ENCODE measurements around the gene AP5Z1. TPM values are rescaled to one million over a fixed set of nuclear protein-coding genes. Genes with fewer than 3 reads are reported as not detected.

AP5Z1 gene
- total RNA-seq, 3 donors from 2014 or later, result 39.5 to 47.4 (median 45.2) TPM

GRCh38 chr7:4737300-4737699 lies 38.1 kb upstream of the AP5Z1 start:
- DNase-seq, result no peak
- Histone ChIP-seq H3K4me3 (no peak overlapping the region), H3K4me1 (ENCODE audit: low read depth) (peaks cover 10% of the 10 kb centered on the region), H3K9me3 (no peaks in the 10 kb centered on the region), H3K36me3 (ENCODE audit: low read depth) (no peaks in the 10 kb centered on the region)
- TF ChIP-seq CTCF (IDR thresholded peaks at IDR 0.05), result no peak
- ATAC-seq, result no peak
- intact Hi-C loops (cut with DNase I, micrococcal nuclease), result no loop called here

GRCh38 chr7:4738711-4739527 lies 36.5 kb upstream of the AP5Z1 start:
- Histone ChIP-seq H3K36me3 (ENCODE audit: low read depth) (no peaks in the 10 kb centered on the region), H3K9me3 (no peaks in the 10 kb centered on the region), H3K4me1 (ENCODE audit: low read depth) (peaks cover 19% of the 10 kb centered on the region), H3K4me3 (no peak overlapping the region)
- TF ChIP-seq CTCF (IDR thresholded peaks at IDR 0.05), result no peak
- ATAC-seq (no peak), DNase-seq (no peak)
- intact Hi-C loops (cut with DNase I, micrococcal nuclease), result no loop called here

- intact Hi-C loops (cut with DNase I, micrococcal nuclease), result no loop called here
- Histone ChIP-seq H3K9me3 (no peaks in the 10 kb centered on the region), H3K36me3 (ENCODE audit: low read depth) (no peaks in the 10 kb centered on the region), H3K4me3 (no peak overlapping the region), H3K4me1 (ENCODE audit: low read depth) (peaks cover 26% of the 10 kb centered on the region)
- DNase-seq, result no peak
- no peak for ATAC-seq
- TF ChIP-seq CTCF (IDR thresholded peaks at IDR 0.05), result no peak
These were observed 35.9 kb upstream of the AP5Z1 start for GRCh38 chr7:4739528-4739992.

GRCh38 chr7:4740796-4741195 lies 34.6 kb upstream of the AP5Z1 start:
- Histone ChIP-seq H3K36me3 (ENCODE audit: low read depth) (no peaks in the 10 kb centered on the region), H3K4me3 (no peak overlapping the region), H3K4me1 (ENCODE audit: low read depth) (peaks cover 33% of the 10 kb centered on the region), H3K9me3 (no peaks in the 10 kb centered on the region)
- intact Hi-C loops (cut with DNase I, micrococcal nuclease), result no loop called here
- no peak for TF ChIP-seq CTCF (IDR thresholded peaks at IDR 0.05)
- no peak for DNase-seq
- no peak for ATAC-seq

GRCh38 chr7:4742051-4742573 lies 33.3 kb upstream of the AP5Z1 start:
- peak; percentile 60 to 68 (median 63) for DNase-seq
- no peak for TF ChIP-seq CTCF (IDR thresholded peaks at IDR 0.05)
- Histone ChIP-seq H3K9me3 (no peaks in the 10 kb centered on the region), H3K4me1 (ENCODE audit: low read depth) (peaks cover 41% of the 10 kb centered on the region), H3K36me3 (ENCODE audit: low read depth) (peaks cover 4% of the 10 kb centered on the region), H3K4me3 (no peak overlapping the region)
- intact Hi-C loops (cut with DNase I, micrococcal nuclease), result no loop called here
- peak; percentile 33 for ATAC-seq
